HS-5 (cell line): ENCODE results near the gene MDH1B.
A peak's percentile ranks its signal among the peaks of the same experiment; 100 is the strongest.

ENCODE experiments used
- DNase-seq: peaks from one replicate; pipeline ENCODE4 v3.0.0-alpha.2; 2012; ENCODE audit warnings: low read depth

MDH1B gene

GRCh38 chr2:206693399-206694137 is 71.6 kb downstream of the MDH1B start:
- peak; percentile 49 for DNase-seq

- DNase-seq, result no peak
Observed at GRCh38 chr2:206692971-206693370, 72.2 kb downstream of the MDH1B start.

DNA sequence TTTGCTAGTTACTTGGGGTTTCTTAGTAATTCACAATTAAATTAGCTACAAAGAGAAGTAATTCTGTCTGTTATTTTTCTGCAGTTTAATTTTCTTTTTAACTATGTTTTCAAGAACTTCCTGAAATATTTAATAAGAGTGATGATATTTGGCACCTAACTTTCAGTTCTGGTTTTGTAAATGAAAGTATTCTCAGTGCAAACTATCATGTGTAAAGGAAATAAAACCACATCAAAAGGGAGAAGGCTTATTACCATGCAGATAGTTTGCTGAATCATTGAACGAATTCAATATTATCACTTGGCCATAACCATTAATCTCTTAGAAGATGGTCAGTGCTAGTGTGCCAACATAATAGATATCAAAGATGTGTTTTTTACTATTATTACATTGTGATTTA is 76.1 kb downstream of the MDH1B start:
- DNase-seq, result no peak

DNA sequence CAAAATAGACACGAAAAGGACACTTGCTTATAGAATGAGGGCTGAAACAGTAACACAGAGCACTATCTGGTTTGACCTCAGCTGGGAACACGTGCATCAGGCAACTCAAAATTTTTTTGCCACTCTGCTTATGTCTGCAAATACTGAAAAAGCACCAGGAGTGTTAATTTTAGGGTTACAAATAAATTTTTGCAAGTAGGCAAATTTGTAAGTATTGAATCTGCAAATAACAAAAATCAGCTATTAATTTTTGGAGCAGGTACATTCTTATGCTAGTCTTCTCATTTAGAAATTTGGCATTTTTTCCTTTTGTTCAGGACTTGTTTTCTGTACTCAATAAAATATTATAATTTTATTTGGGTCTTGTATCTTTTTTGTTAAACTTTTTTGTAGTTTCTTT is 76.7 kb downstream of the MDH1B start:
- DNase-seq, result no peak
